NK-92 treated with Interleukin-12 subunit alpha and Interleukin-12 subunit beta, amount 100 ng/mL, for 24 hours (cell line): ENCODE data around the gene F12.

ENCODE experiments used
- DNase-seq: peaks from one replicate; lab custom pipeline; 2025; lab: John Stamatoyannopoulos, UW

The F12 gene

DNA sequence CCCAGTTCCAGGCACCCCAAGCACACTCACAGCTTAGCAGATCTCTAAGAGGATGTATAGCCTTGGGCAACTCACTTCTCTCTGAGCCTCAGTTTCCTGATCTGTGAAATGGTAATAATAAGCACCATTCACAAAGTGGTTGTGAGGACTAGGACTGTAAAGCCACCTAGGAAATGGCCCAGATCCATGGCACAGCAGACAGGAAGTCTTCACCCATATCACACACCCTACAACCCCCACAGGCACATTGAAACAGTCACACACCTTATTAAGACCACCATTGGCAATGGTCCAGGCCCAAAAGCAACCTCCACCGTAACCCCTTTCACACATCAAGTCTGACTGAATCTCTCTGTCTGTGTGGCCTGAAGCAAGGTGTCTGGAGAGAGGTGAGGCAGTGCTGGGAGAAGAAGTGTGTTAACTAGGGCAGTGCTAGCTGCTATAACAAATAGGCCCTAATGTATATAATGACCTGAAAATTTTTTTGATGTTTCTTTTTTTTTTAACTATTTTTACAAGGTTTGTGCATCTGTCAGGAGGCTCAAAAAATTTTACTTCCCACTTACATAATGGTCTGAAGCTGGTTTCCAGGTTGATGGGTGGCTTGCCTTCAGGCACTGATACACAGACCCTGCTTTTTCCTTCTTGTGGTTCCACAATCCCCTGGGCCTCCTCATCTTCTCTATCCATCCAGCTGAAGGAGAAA lies 54.0 kb downstream of the F12 start:
- no peak for DNase-seq

DNA sequence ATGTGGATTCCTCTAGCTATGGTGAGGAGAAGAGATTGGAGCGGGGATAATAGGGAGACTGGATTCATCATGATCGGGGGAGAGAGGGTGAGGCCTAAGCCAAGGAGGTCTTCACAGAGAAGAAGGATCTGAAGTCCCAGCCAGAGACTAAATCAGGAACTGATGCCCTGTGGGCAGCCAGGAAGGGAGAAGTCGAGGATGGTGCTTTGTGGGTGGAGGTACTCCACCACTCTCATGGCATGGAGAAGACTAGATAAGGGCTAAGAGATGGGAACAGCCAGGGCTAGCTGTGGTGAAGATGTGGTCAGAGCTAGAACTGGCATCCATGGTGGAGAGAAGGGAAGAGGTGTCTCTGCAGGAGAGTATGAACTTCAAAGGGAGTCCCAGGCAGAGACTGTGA lies 54.7 kb downstream of the F12 start:
- no peak for DNase-seq

DNA sequence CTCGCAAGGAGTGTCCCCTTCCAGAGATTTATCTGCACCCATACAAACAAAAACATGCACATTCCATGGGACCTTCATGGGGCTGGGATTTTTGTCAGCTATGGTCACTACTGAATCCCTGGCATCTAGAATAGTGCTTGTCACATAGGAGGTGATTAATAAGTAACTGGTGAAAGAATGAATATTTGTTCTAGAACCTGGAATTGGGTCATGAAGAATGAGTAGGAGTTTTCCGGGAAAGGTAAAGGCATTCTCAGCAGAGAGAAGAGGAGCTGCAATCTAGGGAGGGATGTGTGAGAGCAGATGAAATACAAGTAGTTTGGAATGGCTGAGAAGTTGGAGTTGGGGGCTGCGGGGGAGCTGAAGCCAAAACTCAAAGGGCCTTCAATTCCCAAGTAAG lies 55.1 kb downstream of the F12 start:
- DNase-seq: no peak

DNA sequence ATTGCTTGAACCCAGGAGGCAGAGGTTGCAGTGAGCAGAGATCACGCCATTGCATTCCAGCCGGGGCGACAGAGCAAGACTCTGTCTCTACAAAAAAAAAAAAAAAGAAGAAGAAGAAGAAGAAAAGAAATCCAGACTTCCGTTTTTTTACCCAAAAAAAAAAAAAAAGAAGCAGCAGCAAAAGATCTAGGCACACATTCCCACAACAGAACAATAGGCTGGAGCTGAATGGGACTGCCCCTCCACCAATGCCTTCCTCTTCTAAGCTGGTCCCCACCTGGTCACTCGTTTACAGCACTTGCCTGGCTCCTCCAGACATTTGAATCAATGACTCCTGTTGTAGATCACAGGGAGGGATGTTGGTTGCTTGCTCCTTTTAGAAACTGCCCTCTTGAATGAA lies 56.3 kb downstream of the F12 start:
- DNase-seq: no peak
